Keratinocyte (primary cell): ENCODE data around the gene PCDHGB6. TPM values are rescaled to one million over a fixed set of nuclear protein-coding genes. Genes with fewer than 3 reads are reported as not detected.
A peak's percentile ranks its signal among the peaks of the same experiment; 100 is the strongest.

ENCODE experiments used
- DNase-seq: peaks from one replicate; pipeline ENCODE4 v3.0.0-alpha.2; 2011; ENCODE audit warnings: low read depth, missing footprints, low spot score
- FAIRE-seq: peaks from 2 replicates; lab custom pipeline; 2011; peaks lifted over from hg19 to GRCh38; lab: Jason Lieb, UNC
- H2AFZ ChIP-seq: 2 replicates; pipeline ENCODE4 v1.6.0; 2012; ENCODE audit warnings: low read length, control low read depth, inconsistent platforms; ENCODE audit not compliant: control insufficient read depth
- H3K27ac ChIP-seq: 2 replicates; pipeline ENCODE4 v1.5.1; 2011; ENCODE audit warnings: low read length; ENCODE audit not compliant: control insufficient read depth, insufficient read depth
- H3K27me3 ChIP-seq: 3 replicates; pipeline ENCODE4 v1.6.0; 2011; ENCODE audit warnings: low read length; ENCODE audit not compliant: control insufficient read depth, insufficient read depth; ENCODE audit errors: extremely low read depth
- H3K36me3 ChIP-seq, 2 experiments: 2 replicates in 1 of 2; 3 replicates in 1 of 2; pipeline ENCODE4 v1.5.1; 2011; ENCODE audit warnings: low read length in 2 of 2, mild to moderate bottlenecking in 1 of 2; ENCODE audit not compliant: control insufficient read depth in 2 of 2, insufficient read depth in 2 of 2; ENCODE audit errors: extremely low read depth in 1 of 2
- H3K4me1 ChIP-seq: 3 replicates; pipeline ENCODE4 v1.5.1; 2011; ENCODE audit warnings: low read length; ENCODE audit not compliant: control insufficient read depth, insufficient read depth; ENCODE audit errors: extremely low read depth
- H3K4me2 ChIP-seq: 3 replicates; pipeline ENCODE4 v1.6.0; 2011; ENCODE audit warnings: low read depth, low read length; ENCODE audit not compliant: control insufficient read depth, insufficient read depth; ENCODE audit errors: extremely low read depth
- H3K4me3 ChIP-seq, 3 experiments: fragments of 200-600 bp in 1 of 3; sonication (generic) in 1 of 3; 2 replicates in 2 of 3; 3 replicates in 1 of 3; pipeline ENCODE4 v1.5.1; 2011 to 2016; ENCODE audit warnings: low read length in 3 of 3, mild to moderate bottlenecking in 3 of 3, control low read depth in 2 of 3, inconsistent platforms in 1 of 3, low read depth in 1 of 3, mixed read lengths in 1 of 3, mixed run types in 1 of 3, moderate library complexity in 1 of 3; ENCODE audit not compliant: control insufficient read depth in 2 of 3, insufficient read depth in 2 of 3; ENCODE audit errors: extremely low read depth in 1 of 3
- H3K79me2 ChIP-seq: 2 replicates; pipeline ENCODE4 v1.6.0; 2012; ENCODE audit warnings: low read length; ENCODE audit not compliant: control insufficient read depth, insufficient read depth
- H3K9ac ChIP-seq: 3 replicates; pipeline ENCODE4 v1.6.0; 2011; ENCODE audit warnings: low read length; ENCODE audit not compliant: control insufficient read depth, insufficient read depth; ENCODE audit errors: extremely low read depth
- H3K9me1 ChIP-seq: 3 replicates; pipeline ENCODE4 v1.6.0; 2011; ENCODE audit warnings: low read length; ENCODE audit not compliant: control insufficient read depth, insufficient read depth; ENCODE audit errors: extremely low read depth
- H3K9me3 ChIP-seq: 2 replicates; pipeline ENCODE4 v1.5.1; 2012; ENCODE audit warnings: low read depth, low read length; ENCODE audit not compliant: control insufficient read depth
- H4K20me1 ChIP-seq: 3 replicates; pipeline ENCODE4 v1.6.0; 2011; ENCODE audit warnings: low read length; ENCODE audit not compliant: control insufficient read depth, insufficient read depth; ENCODE audit errors: extremely low read depth
- CTCF ChIP-seq, 3 experiments: IDR thresholded peaks in 1 of 3; conservative IDR thresholded peaks in 1 of 3; optimal IDR thresholded peaks in 1 of 3; 2 replicates in 2 of 3; 3 replicates in 1 of 3; pipeline versions ENCODE3 to v1.5.1; 2011; ENCODE audit warnings: low read length in 3 of 3, mild to moderate bottlenecking in 3 of 3, moderate library complexity in 2 of 3, control low read depth in 1 of 3, inconsistent platforms in 1 of 3; ENCODE audit not compliant: insufficient read depth in 2 of 3; ENCODE audit errors: extremely low read depth in 1 of 3
- EZH2 ChIP-seq: IDR thresholded peaks from one replicate; pipeline ENCODE4 v1.6.1; 2012; ENCODE audit warnings: inconsistent platforms, mild to moderate bottlenecking, low read length, moderate library complexity
- dilution Hi-C: fragments of 300-500 bp; cut with MboI; formaldehyde crosslinking; loops from one replicate; pipeline ENCODE4 v1.7.0; 2020; ENCODE audit warnings: low sequenced_read_pairs; ENCODE audit not compliant: extremely low pct_ligation_motif_present
- polyA plus RNA-seq, 5 experiments: library from polyadenylated mRNA; depleted of rRNA in 3 of 5; stranded (reverse) in 3 of 5; stranded (forward) in 1 of 5; unstranded in 1 of 5; fragments of >200 nt; gene quantifications; 1 replicate in 1 of 5; 2 replicates in 3 of 5; 3 replicates in 1 of 5; pipeline versions ENCODE4 v1.2.1 to v1.2.3, GENCODE V29; 2011 to 2012; ENCODE audit warnings: missing spikeins in 2 of 5, low read depth in 1 of 5, low replicate concordance in 1 of 5

PCDHGB6 gene
- polyA plus RNA-seq, 1 donor (not counting 4 experiments of a cell fraction or from before 2014, with no cell fraction given) = 0.30 TPM

GRCh38 chr5:141369994-141370848, 37.6 kb upstream of the PCDHGB6 start, which contains the start of gene PCDHGB3:
Gene PCDHGB3 (plus strand): TSS chr5:141370242. CDS start chr5:141370395, 153 bp downstream.
- H3K4me3 ChIP-seq = peak within 1 kb of the TSS in 2 of 3 experiments; percentile 1 to 31
- H3K27me3 ChIP-seq = peaks cover 42% of the 10 kb centered on the region
- H3K79me2 ChIP-seq = no peaks in the 10 kb centered on the region
- dilution Hi-C loops = no loop called here
- TF ChIP-seq CTCF (optimal IDR thresholded peaks at IDR 0.05 in 1 of 3, IDR thresholded peaks at IDR 0.05 in 1 of 3, conservative IDR thresholded peaks at IDR 0.05 in 1 of 3; ENCODE audit: extremely low read depth in 1 of 3, insufficient read depth in 2 of 3, low read length in 3 of 3) (peak; percentile 30 to 55 (median 31)), EZH2 (no peak)
- H3K9ac ChIP-seq = no peak within 1 kb of the TSS
- no peak for FAIRE-seq
- no peak within 1 kb of the TSS for H3K27ac ChIP-seq
- H3K4me1 ChIP-seq = no peaks in the 10 kb centered on the region
- peak within 1 kb of the TSS; percentile 29 for H3K4me2 ChIP-seq
- no peaks in the 10 kb centered on the region for H4K20me1 ChIP-seq
- no peaks in the 10 kb centered on the region for H3K36me3 ChIP-seq
- peak within 1 kb of the TSS; percentile 33 for H2AFZ ChIP-seq
- H3K9me3 ChIP-seq = peaks cover 33% of the 10 kb centered on the region
- no peaks in the 10 kb centered on the region for H3K9me1 ChIP-seq
- no peak for DNase-seq

- dilution Hi-C loops = no loop called here
- Histone ChIP-seq H3K27ac (no peak overlapping the region), H3K9me1 (no peaks in the 10 kb centered on the region), H3K79me2 (no peaks in the 10 kb centered on the region), H3K27me3 (peaks cover 33% of the 10 kb centered on the region), H3K36me3 (no peaks in the 10 kb centered on the region), H3K4me1 (no peaks in the 10 kb centered on the region), H4K20me1 (no peaks in the 10 kb centered on the region), H3K9me3 (peaks cover 24% of the 10 kb centered on the region), H2AFZ (no peak overlapping the region), H3K4me3 (no peak overlapping the region), H3K9ac (no peak overlapping the region), H3K4me2 (no peak overlapping the region)
- DNase-seq (no peak), FAIRE-seq (no peak)
- no peak for TF ChIP-seq EZH2
- TF ChIP-seq CTCF (optimal IDR thresholded peaks at IDR 0.05 in 1 of 3, IDR thresholded peaks at IDR 0.05 in 1 of 3, conservative IDR thresholded peaks at IDR 0.05 in 1 of 3; ENCODE audit: extremely low read depth in 1 of 3, insufficient read depth in 2 of 3, low read length in 3 of 3) = no peak
These were observed 36.0 kb upstream of the PCDHGB6 start for GRCh38 chr5:141371572-141372475.
